MM.1S (cell line): ENCODE measurements around the gene DAAM1.

Source experiments
- DNase-seq: peaks from one replicate; pipeline ENCODE4 v3.0.0-alpha.2; 2015
- H2AFZ ChIP-seq: fragments of 300-600 bp; sonication (generic); 2 replicates; pipeline ENCODE4 v1.6.0; 2016; ENCODE audit warnings: antibody characterized with exemption, low read length
- H3F3A ChIP-seq: fragments of 300-600 bp; sonication (generic); 2 replicates; pipeline ENCODE4 v1.6.1; 2016; ENCODE audit warnings: mild to moderate bottlenecking, antibody characterized with exemption, low read length, moderate library complexity, mixed read lengths; ENCODE audit not compliant: insufficient read depth
- H3K27ac ChIP-seq: fragments of 300-600 bp; sonication (generic); 2 replicates; pipeline ENCODE4 v1.5.1; 2016; ENCODE audit warnings: mild to moderate bottlenecking, low read length
- H3K27me3 ChIP-seq: fragments of 300-600 bp; sonication (generic); replicated peaks from 2 replicates; pipeline ENCODE4 v1.6.0; 2016; ENCODE audit warnings: low read length; ENCODE audit not compliant: insufficient read depth
- H3K36me3 ChIP-seq: fragments of 300-600 bp; sonication (generic); replicated peaks from 2 replicates; pipeline ENCODE4 v1.6.1; 2016; ENCODE audit warnings: mild to moderate bottlenecking, low read length, mixed read lengths; ENCODE audit not compliant: insufficient read depth
- H3K4me1 ChIP-seq: fragments of 300-600 bp; sonication (generic); 2 replicates; pipeline ENCODE4 v1.6.1; 2016; ENCODE audit warnings: low read length, mixed read lengths
- H3K4me2 ChIP-seq: fragments of 300-600 bp; sonication (generic); 2 replicates; pipeline ENCODE4 v1.6.0; 2016; ENCODE audit warnings: low read depth, low read length
- H3K4me3 ChIP-seq: fragments of 300-600 bp; sonication (generic); 2 replicates; pipeline ENCODE4 v1.5.1; 2016; ENCODE audit warnings: low read length, mixed read lengths
- H3K79me2 ChIP-seq: fragments of 300-600 bp; sonication (generic); 2 replicates; pipeline ENCODE4 v1.6.1; 2016; ENCODE audit warnings: mixed run types, low read length, mixed read lengths
- H3K9ac ChIP-seq: fragments of 300-600 bp; sonication (generic); 2 replicates; pipeline ENCODE4 v1.6.1; 2016; ENCODE audit warnings: low read length, mixed read lengths
- H3K9me2 ChIP-seq: fragments of 300-600 bp; sonication (generic); replicated peaks from 2 replicates; pipeline ENCODE4 v1.6.1; 2016; ENCODE audit warnings: mild to moderate bottlenecking, low read length, mixed read lengths; ENCODE audit not compliant: insufficient read depth
- H3K9me3 ChIP-seq: fragments of 300-600 bp; sonication (generic); replicated peaks from 2 replicates; pipeline ENCODE4 v1.6.1; 2016; ENCODE audit warnings: mild to moderate bottlenecking, low read length, mixed read lengths; ENCODE audit not compliant: insufficient read depth
- H4K20me1 ChIP-seq: fragments of 300-600 bp; sonication (generic); 2 replicates; pipeline ENCODE4 v1.6.1; 2016; ENCODE audit warnings: mild to moderate bottlenecking, low read length, moderate library complexity, mixed read lengths; ENCODE audit not compliant: insufficient read depth
- EZH2 ChIP-seq: fragments of 300-600 bp; sonication (generic); optimal IDR thresholded peaks from 2 replicates; pipeline ENCODE3; 2017; ENCODE audit warnings: low read depth, mild to moderate bottlenecking, antibody characterized with exemption, low read length, mixed read lengths
- EZH2phosphoT487 ChIP-seq: fragments of 300-600 bp; sonication (generic); IDR thresholded peaks from 2 replicates; pipeline ENCODE4 v1.6.1; 2018; ENCODE audit warnings: antibody characterized with exemption, low read length
- TF ChIP-seq, protein P1 (sequence below): fragments of 300-600 bp; sonication (generic); IDR thresholded peaks from 2 replicates; pipeline ENCODE4 v1.5.1; 2016; ENCODE audit warnings: antibody characterized with exemption, low read length, mixed read lengths

The DAAM1 gene

GRCh38 chr14:59195912-59196311 lies 7.4 kb downstream of the DAAM1 start:
- H3K9ac ChIP-seq = no peak overlapping the region
- 0 out of 2 replicates have a peak, but pooled peaks cover 4% of the 10 kb centered on the region for H3K79me2 ChIP-seq
- no peaks in the 10 kb centered on the region for H3K4me1 ChIP-seq
- no peak for DNase-seq
- no peaks in the 10 kb centered on the region for H3K36me3 ChIP-seq
- H3K27me3 ChIP-seq = no peaks in the 10 kb centered on the region
- TF ChIP-seq, protein P1, sequence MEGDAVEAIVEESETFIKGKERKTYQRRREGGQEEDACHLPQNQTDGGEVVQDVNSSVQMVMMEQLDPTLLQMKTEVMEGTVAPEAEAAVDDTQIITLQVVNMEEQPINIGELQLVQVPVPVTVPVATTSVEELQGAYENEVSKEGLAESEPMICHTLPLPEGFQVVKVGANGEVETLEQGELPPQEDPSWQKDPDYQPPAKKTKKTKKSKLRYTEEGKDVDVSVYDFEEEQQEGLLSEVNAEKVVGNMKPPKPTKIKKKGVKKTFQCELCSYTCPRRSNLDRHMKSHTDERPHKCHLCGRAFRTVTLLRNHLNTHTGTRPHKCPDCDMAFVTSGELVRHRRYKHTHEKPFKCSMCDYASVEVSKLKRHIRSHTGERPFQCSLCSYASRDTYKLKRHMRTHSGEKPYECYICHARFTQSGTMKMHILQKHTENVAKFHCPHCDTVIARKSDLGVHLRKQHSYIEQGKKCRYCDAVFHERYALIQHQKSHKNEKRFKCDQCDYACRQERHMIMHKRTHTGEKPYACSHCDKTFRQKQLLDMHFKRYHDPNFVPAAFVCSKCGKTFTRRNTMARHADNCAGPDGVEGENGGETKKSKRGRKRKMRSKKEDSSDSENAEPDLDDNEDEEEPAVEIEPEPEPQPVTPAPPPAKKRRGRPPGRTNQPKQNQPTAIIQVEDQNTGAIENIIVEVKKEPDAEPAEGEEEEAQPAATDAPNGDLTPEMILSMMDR = no peak
- no peak for TF ChIP-seq EZH2
- no peak for TF ChIP-seq EZH2phosphoT487
- H4K20me1 ChIP-seq = no peaks in the 10 kb centered on the region
- no peaks in the 10 kb centered on the region for H3F3A ChIP-seq
- H2AFZ ChIP-seq = no peak overlapping the region
- no peak overlapping the region for H3K4me2 ChIP-seq
- no peak overlapping the region for H3K4me3 ChIP-seq
- no peak overlapping the region for H3K27ac ChIP-seq
- no peaks in the 10 kb centered on the region for H3K9me3 ChIP-seq
- no peaks in the 10 kb centered on the region for H3K9me2 ChIP-seq

DNA sequence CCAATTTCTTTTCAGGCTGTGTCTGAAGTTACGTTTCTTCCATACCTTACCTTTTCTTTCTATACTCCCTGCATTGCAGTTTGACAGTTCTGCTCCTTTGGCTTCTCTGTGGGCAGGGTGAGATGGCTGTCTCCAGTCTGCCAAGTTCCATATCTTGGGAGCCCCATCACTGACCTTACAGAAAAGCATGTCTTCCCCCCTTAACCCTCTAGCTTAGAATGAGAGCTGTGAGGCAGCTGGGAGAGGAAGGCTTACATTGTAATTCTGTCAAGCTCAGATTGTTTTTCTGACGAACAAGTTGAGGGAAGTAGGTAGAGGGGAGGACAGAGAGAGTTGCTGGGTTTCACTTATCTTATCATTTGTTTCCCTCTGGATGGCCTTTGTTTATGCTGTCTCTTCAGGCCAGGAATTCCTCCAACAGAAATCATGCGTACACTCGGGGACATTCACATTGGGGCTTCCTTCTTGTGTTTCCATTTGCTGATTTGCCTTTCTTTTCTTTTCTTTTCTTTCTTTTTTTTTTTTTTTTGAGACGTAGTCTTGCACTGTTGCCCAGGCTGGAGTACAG lies 9.3 kb downstream of the DAAM1 start:
- no peaks in the 10 kb centered on the region for H4K20me1 ChIP-seq
- no peak for DNase-seq
- H3K4me1 ChIP-seq = no peaks in the 10 kb centered on the region
- H3K4me3 ChIP-seq = no peak overlapping the region
- no peaks in the 10 kb centered on the region for H3K27me3 ChIP-seq
- H3F3A ChIP-seq = no peaks in the 10 kb centered on the region
- 0 out of 2 replicates have a peak, but pooled peaks cover 3% of the 10 kb centered on the region for H3K79me2 ChIP-seq
- no peaks in the 10 kb centered on the region for H3K9me3 ChIP-seq
- H3K9me2 ChIP-seq = no peaks in the 10 kb centered on the region
- no peak overlapping the region for H3K4me2 ChIP-seq
- TF ChIP-seq EZH2 (no peak), EZH2phosphoT487 (no peak)
- TF ChIP-seq, protein P1 = no peak
- H3K9ac ChIP-seq = no peak overlapping the region
- no peaks in the 10 kb centered on the region for H3K36me3 ChIP-seq
- no peak overlapping the region for H2AFZ ChIP-seq
- H3K27ac ChIP-seq = no peak overlapping the region

DNA sequence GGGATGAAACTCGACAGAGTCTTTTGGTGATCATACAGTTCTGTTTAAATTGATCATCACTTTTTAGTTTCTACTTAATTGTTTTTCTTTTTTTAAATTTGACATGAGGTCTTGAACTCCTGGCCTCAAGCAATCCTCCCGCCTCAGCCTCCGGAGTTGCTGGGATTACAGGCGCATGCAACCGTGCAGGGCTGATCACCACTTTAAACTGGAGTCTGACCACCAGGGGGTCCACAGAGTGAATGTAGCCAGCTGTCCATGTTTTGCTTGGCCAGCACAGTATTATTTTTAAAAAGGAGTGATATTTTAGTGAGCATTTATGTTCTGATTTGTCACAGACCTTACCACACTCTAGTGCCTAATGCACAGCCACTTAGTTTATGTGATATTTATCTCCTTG lies 10.7 kb downstream of the DAAM1 start:
- no peak overlapping the region for H3K4me3 ChIP-seq
- H3K4me1 ChIP-seq = no peaks in the 10 kb centered on the region
- TF ChIP-seq EZH2phosphoT487 (no peak), EZH2 (no peak)
- TF ChIP-seq, protein P1 = no peak
- no peak overlapping the region for H3K27ac ChIP-seq
- no peaks in the 10 kb centered on the region for H3F3A ChIP-seq
- H3K27me3 ChIP-seq = no peaks in the 10 kb centered on the region
- H3K9ac ChIP-seq = no peak overlapping the region
- no peaks in the 10 kb centered on the region for H4K20me1 ChIP-seq
- H3K9me2 ChIP-seq = no peaks in the 10 kb centered on the region
- H3K79me2 ChIP-seq = no peaks in the 10 kb centered on the region
- no peaks in the 10 kb centered on the region for H3K9me3 ChIP-seq
- no peak for DNase-seq
- no peak overlapping the region for H2AFZ ChIP-seq
- no peaks in the 10 kb centered on the region for H3K36me3 ChIP-seq
- no peak overlapping the region for H3K4me2 ChIP-seq
